ENCODE measurements around the gene ZNF354C.

- TF ChIP-seq POLR2AphosphoS5 (IDR thresholded peaks at IDR 0.05; ENCODE audit: borderline replicate concordance, low read depth, low read length) (no peak), EZH2 (IDR thresholded peaks at IDR 0.05) (no peak)
Observed at GRCh38 chr5:179120421-179120861, 60.3 kb downstream of the ZNF354C start.

Measured in SK-N-MC (cell line).